K562 (cell line): ENCODE results near the gene RBM19. TPM values are rescaled to one million over a fixed set of nuclear protein-coding genes. Genes with fewer than 3 reads are reported as not detected.

Experiments used
- ATAC-seq: fragments of 200-7000 bp; cut with Tn5 transposase; 3 replicates; pipeline ENCODE4 v1.9.1; 2020; ENCODE audit warnings: moderate library complexity
- BruUV-seq: library from RNA; stranded (reverse); fragments of 400-500 nt; replicated peaks from 2 replicates; lab custom pipeline; 2021; lab: Mats Ljungman, UMichigan
- CTCF ChIA-PET: fragments of 300-600 bp; formaldehyde crosslinking; extraction: SDS; loops from one replicate; lab custom pipeline; 2021; ENCODE audit warnings: low intra/inter-chr PET ratio; lab: Yijun Ruan, JAX
- POLR2A ChIA-PET: fragments of 300-600, 350-650 bp; sonication (Branson Sonifier 250); formaldehyde crosslinking; extraction: SDS; loops from one replicate; lab custom pipeline; 2021; ENCODE audit warnings: antibody characterized with exemption, inconsistent platforms; lab: Yijun Ruan, JAX
- DNase-seq, 4 experiments: peaks; one replicate each; pipeline versions ENCODE4 v3.0.0 to v3.0.0-alpha.2; 2011 to 2018; ENCODE audit warnings: low spot score in 3 of 4, mixed read lengths in 3 of 4; ENCODE audit errors: extremely low read depth in 1 of 4
- FAIRE-seq: peaks from 2 replicates; lab custom pipeline; 2011; peaks lifted over from hg19 to GRCh38; lab: Jason Lieb, UNC
- H2AFZ ChIP-seq: 2 replicates; pipeline ENCODE4 v1.6.0; 2011; ENCODE audit warnings: low read depth, low read length, control low read depth, inconsistent platforms
- H3K27ac ChIP-seq: fragments of 200-600 bp; 3 replicates; pipeline ENCODE4 v1.8.0; 2011; ENCODE audit warnings: low read depth, mild to moderate bottlenecking, control low read depth, inconsistent platforms, low read length, moderate library complexity, mixed read lengths; ENCODE audit errors: extremely low read depth
- H3K27me3 ChIP-seq, 2 experiments: fragments of 300-600 bp in 1 of 2; 2 replicates in 1 of 2; 3 replicates in 1 of 2; pipeline versions ENCODE4 v1.6.0 to v1.8.0; 2011; ENCODE audit warnings: inconsistent platforms in 2 of 2, low read length in 2 of 2, mild to moderate bottlenecking in 1 of 2, mixed read lengths in 1 of 2, moderate library complexity in 1 of 2; ENCODE audit not compliant: control insufficient read depth in 2 of 2, insufficient read depth in 2 of 2
- H3K36me3 ChIP-seq: fragments of 300-600 bp; 3 replicates; pipeline ENCODE4 v1.8.0; 2011; ENCODE audit warnings: mild to moderate bottlenecking, low read length, inconsistent platforms; ENCODE audit not compliant: control insufficient read depth, insufficient read depth
- H3K4me1 ChIP-seq, 2 experiments: fragments of 200-600 bp in 1 of 2; replicated peaks in 1 of 2; 2 replicates in 1 of 2; 3 replicates in 1 of 2; pipeline versions ENCODE4 v1.5.1 to v1.8.0; 2011; ENCODE audit warnings: inconsistent platforms in 2 of 2, low read length in 2 of 2, mild to moderate bottlenecking in 1 of 2, mixed read lengths in 1 of 2, moderate library complexity in 1 of 2; ENCODE audit not compliant: control insufficient read depth in 2 of 2, insufficient read depth in 2 of 2
- H3K4me2 ChIP-seq: 2 replicates; pipeline ENCODE4 v1.6.1; 2011; ENCODE audit warnings: low read length, control low read depth, inconsistent platforms, mixed read lengths; ENCODE audit not compliant: insufficient read depth
- H3K4me3 ChIP-seq: fragments of 200-600 bp; sonication (generic), shearing (Covaris generic); 2 replicates; pipeline ENCODE4 v1.5.1; 2016; ENCODE audit warnings: control low read depth, inconsistent platforms
- H3K79me2 ChIP-seq: fragments of 200-600 bp; 3 replicates; pipeline ENCODE4 v1.8.0; 2011; ENCODE audit warnings: low read length, inconsistent platforms; ENCODE audit not compliant: control insufficient read depth, insufficient read depth
- H3K9ac ChIP-seq, 2 experiments: 2 replicates each; pipeline versions ENCODE4 v1.6.0 to v1.6.1; 2011; ENCODE audit warnings: low read depth in 2 of 2, low read length in 2 of 2, control low read depth in 1 of 2, inconsistent platforms in 1 of 2, mild to moderate bottlenecking in 1 of 2, mixed read lengths in 1 of 2; ENCODE audit not compliant: insufficient read depth in 1 of 2
- H3K9me1 ChIP-seq: one replicate; pipeline ENCODE4 v1.6.0; 2011; ENCODE audit warnings: inconsistent platforms, mild to moderate bottlenecking, low read length, moderate library complexity; ENCODE audit not compliant: control insufficient read depth, insufficient read depth
- H3K9me3 ChIP-seq: replicated peaks from 2 replicates; pipeline ENCODE4 v1.5.1; 2011; ENCODE audit warnings: low read depth, low read length, inconsistent platforms; ENCODE audit not compliant: control insufficient read depth, insufficient read depth
- H4K20me1 ChIP-seq: replicated peaks from 2 replicates; pipeline ENCODE4 v1.6.1; 2011; ENCODE audit warnings: low read length, inconsistent platforms, mixed read lengths; ENCODE audit not compliant: control insufficient read depth, insufficient read depth
- HNRNPUL1 ChIP-seq: fragments of 200-400 bp; formaldehyde crosslinking; IDR thresholded peaks from 2 replicates; pipeline ENCODE4 v1.6.1; 2017; ENCODE audit warnings: low read length
- NR2C2 ChIP-seq, 2 experiments: fragments of 200-800 bp in 1 of 2; sonication (Bioruptor generic) in 1 of 2; sonication (generic) in 1 of 2; formaldehyde crosslinking in 1 of 2; IDR thresholded peaks; 2 replicates each; pipeline versions ENCODE4 v1.6.1 to v1.8.0; 2016 to 2022; ENCODE audit warnings: mild to moderate bottlenecking in 1 of 2, missing compliant biosample characterization in 1 of 2, missing genetic modification characterization in 1 of 2, missing genetic modification reagents in 1 of 2
- ZNF354B ChIP-seq: fragments of 250-450 bp; sonication (Bioruptor Pico); IDR thresholded peaks from 2 replicates; pipeline ENCODE4 v1.4.0; 2020
- WGBS: fragments of 100-300 bp; shearing (Covaris generic); methylation state at CpG from one replicate; pipeline ENCODE4 v1.1.6; 2016; ENCODE audit warnings: low coverage, mixed read lengths; ENCODE audit not compliant: insufficient coverage; ENCODE audit errors: missing lambda C conversion rate; 5-methylcytosine and 5-hydroxymethylcytosine counted together
- in situ Hi-C: fragments of 300-500 bp; cut with MboI; formaldehyde crosslinking; loops from 4 replicates; pipeline ENCODE4 v1.15.0; 2018; ENCODE audit warnings: inconsistent platforms, mixed read lengths
- intact Hi-C: fragments of 100-400 bp; cut with micrococcal nuclease; formaldehyde crosslinking; loops from 2 replicates; pipeline ENCODE4 v1.14.2; 2022
- polyA plus RNA-seq, 8 experiments: library from polyadenylated mRNA; depleted of rRNA in 4 of 8; stranded (reverse) in 5 of 8; unstranded in 3 of 8; fragments of >200 nt; fragmentation: Nextera tagmentation in 2 of 8; fragmentation: Illumina TruSeq in 1 of 8; extraction: Ambion mirVana in 2 of 8; extraction: Trizol in 1 of 8; gene quantifications; 2 replicates each; pipeline versions ENCODE4 v1.2.1 to v1.2.3, GENCODE V29; 2011 to 2014; ENCODE audit warnings: inconsistent platforms in 1 of 8, missing spikeins in 1 of 8
- total RNA-seq, 7 experiments: library from RNA; depleted of rRNA in 6 of 7; stranded (reverse); fragments of >200 nt in 6 of 7; fragmentation: Illumina TruSeq in 2 of 7; extraction: Trizol in 2 of 7; gene quantifications; 2 replicates each; pipeline versions ENCODE4 v1.2.1 to v1.2.3, GENCODE V29; 2011 to 2021; ENCODE audit warnings: low replicate concordance in 1 of 7
- TF ChIP-seq, protein P1 (sequence below): fragments of 450-650 bp; formaldehyde crosslinking; IDR thresholded peaks from 2 replicates; pipeline ENCODE4 v1.4.0; 2020; ENCODE audit warnings: mild to moderate bottlenecking, moderate library complexity

RBM19 gene
- total and polyA plus RNA-seq, 9 of the 15 experiments (the other 6 are each of a cell fraction or from before 2014, with no cell fraction given) = 16.0 to 58.4 (median 37.9) TPM

- H3K4me2 ChIP-seq = no peak overlapping the region
- no peak overlapping the region for H3K27ac ChIP-seq
- no peak overlapping the region for H3K9ac ChIP-seq
- no peaks in the 10 kb centered on the region for H3K79me2 ChIP-seq
- TF ChIP-seq NR2C2 (CRISPR knock-in tag; IDR thresholded peaks at IDR 0.05) (no peak), NR2C2 (tag; IDR thresholded peaks at IDR 0.05) (no peak), HNRNPUL1 (no peak), ZNF354B (CRISPR knock-in tag) (no peak)
- TF ChIP-seq, protein P1, sequence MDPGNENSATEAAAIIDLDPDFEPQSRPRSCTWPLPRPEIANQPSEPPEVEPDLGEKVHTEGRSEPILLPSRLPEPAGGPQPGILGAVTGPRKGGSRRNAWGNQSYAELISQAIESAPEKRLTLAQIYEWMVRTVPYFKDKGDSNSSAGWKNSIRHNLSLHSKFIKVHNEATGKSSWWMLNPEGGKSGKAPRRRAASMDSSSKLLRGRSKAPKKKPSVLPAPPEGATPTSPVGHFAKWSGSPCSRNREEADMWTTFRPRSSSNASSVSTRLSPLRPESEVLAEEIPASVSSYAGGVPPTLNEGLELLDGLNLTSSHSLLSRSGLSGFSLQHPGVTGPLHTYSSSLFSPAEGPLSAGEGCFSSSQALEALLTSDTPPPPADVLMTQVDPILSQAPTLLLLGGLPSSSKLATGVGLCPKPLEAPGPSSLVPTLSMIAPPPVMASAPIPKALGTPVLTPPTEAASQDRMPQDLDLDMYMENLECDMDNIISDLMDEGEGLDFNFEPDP (CRISPR knock-in tag) = no peak
- H3K36me3 ChIP-seq = peaks cover 71% of the 10 kb centered on the region; the same call in 2 of the 3 replicates
- H3K9me3 ChIP-seq = no peaks in the 10 kb centered on the region
- FAIRE-seq (no peak), DNase-seq (no peak), ATAC-seq (no peak)
- no peaks in the 10 kb centered on the region for H4K20me1 ChIP-seq
- no peaks in the 10 kb centered on the region for H3K9me1 ChIP-seq
- H3K4me3 ChIP-seq = no peak overlapping the region
- no TSS peak for BruUV-seq
- CTCF ChIA-PET = no interaction called here
- H2AFZ ChIP-seq = no peak overlapping the region
- in situ Hi-C loops (loop anchor here (10.0 kb wide), 1 partner anchor 604 kb away; no protein-coding TSS in a partner anchor), intact Hi-C loops (loop anchor here (10.0 kb wide), 1 partner anchor 184 kb away; no protein-coding TSS in a partner anchor)
- H3K27me3 ChIP-seq = no peaks in the 10 kb centered on the region
- H3K4me1 ChIP-seq = no peaks in the 10 kb centered on the region
- WGBS = 91% methylated on average over 10 of the region's 13 CpGs
- POLR2A ChIA-PET = interaction anchor here (0.6 to 0.8 kb wide), 4 partner anchors 11 to 125 kb away, joined by 3 to 4 read pairs (median 3); no protein-coding TSS in a partner anchor
Observed at GRCh38 chr12:113918306-113918705, 47.8 kb downstream of the RBM19 start.
